Adrenal gland (tissue), 12 donors: Measurements from ENCODE around the gene BMPR1B. TPM values are rescaled to one million over a fixed set of nuclear protein-coding genes. Genes with fewer than 3 reads are reported as not detected.

Source experiments
- DNase-seq, 7 donors: peaks; one replicate each; pipeline ENCODE4 v3.0.0-alpha.2; 2019 to 2020
- H3K27ac ChIP-seq, 5 donors: fragments of 200-600 bp; sonication (generic) in 4 of 5; 1 replicate in 3 of 5; 2 replicates in 2 of 5; pipeline versions ENCODE4 v1.5.1 to v1.8.0; 2016 to 2020; ENCODE audit warnings: mild to moderate bottlenecking in 1 of 5
- H3K27me3 ChIP-seq: fragments of 200-600 bp; 2 replicates; pipeline ENCODE4 v1.8.0; 2021
- H3K36me3 ChIP-seq, 2 donors: fragments of 200-600 bp; replicated peaks in 1 of 2; 1 replicate in 1 of 2; 2 replicates in 1 of 2; pipeline versions ENCODE4 v1.5.1 to v1.8.0; 2018 to 2022
- H3K4me1 ChIP-seq, 2 donors: fragments of 200-600 bp; replicated peaks in 1 of 2; 1 replicate in 1 of 2; 2 replicates in 1 of 2; pipeline versions ENCODE4 v1.5.1 to v1.8.0; 2018 to 2021
- H3K4me3 ChIP-seq, 4 donors: fragments of 200-600 bp; sonication (generic) in 3 of 4; one replicate each; pipeline ENCODE4 v1.5.1; 2016 to 2018
- H3K9me3 ChIP-seq, 3 donors: fragments of 200-600 bp; sonication (generic) in 1 of 3; replicated peaks in 1 of 3; 1 replicate in 2 of 3; 2 replicates in 1 of 3; pipeline versions ENCODE4 v1.5.1 to v1.8.0; 2016 to 2021
- CTCF ChIP-seq, 6 experiments: fragments of 450-650 bp in 4 of 6; fragments of 200-600 bp in 2 of 6; sonication (generic) in 1 of 6; IDR thresholded peaks; 1 replicate in 5 of 6; 2 replicates in 1 of 6; pipeline versions ENCODE4 v1.5.1 to v1.8.0; 2016 to 2021; ENCODE audit warnings: antibody characterized with exemption in 6 of 6, mild to moderate bottlenecking in 2 of 6, moderate library complexity in 1 of 6
- POLR2A ChIP-seq, 2 donors: fragments of 450-650 bp; IDR thresholded peaks; one replicate each; pipeline ENCODE4 v1.6.1; 2017; ENCODE audit warnings: antibody characterized with exemption in 2 of 2, mild to moderate bottlenecking in 2 of 2, moderate library complexity in 1 of 2
- WGBS, 4 donors: extraction: QIAGEN DNeasy Blood & Tissue Kit in 2 of 4; methylation state at CpG; one replicate each; pipeline versions ENCODE4 v1.1.5 to v1.1.7; 2013 to 2017; 5-methylcytosine and 5-hydroxymethylcytosine counted together
- intact Hi-C, 2 donors: fragments of 100-400 bp; cut with DNase I; formaldehyde crosslinking; loops; one replicate each; pipeline versions ENCODE4 v1.14.1 to v1.15.0; 2022 to 2023
- polyA plus RNA-seq, 3 donors: library from polyadenylated mRNA; stranded (reverse); fragments of 200-250 nt in 2 of 3; fragments of 350-450 nt in 1 of 3; fragmentation: Illumina TruSeq in 1 of 3; extraction: RNeasy Lipid Tissue Mini Kit (QIAGEN cat#74804) in 1 of 3; gene quantifications; one replicate each; pipeline ENCODE4 v1.2.3, GENCODE V29; 2013 to 2014
- total RNA-seq, 9 donors: library from RNA; depleted of rRNA in 4 of 9; stranded (reverse); fragments of >200 nt in 4 of 9; fragments of 120-200 nt in 1 of 9; fragmentation: NEBNext Ultra II Directional in 1 of 9; extraction: Animal tissue kit (Norgen Biotek cat#: 25700) in 1 of 9; gene quantifications; one replicate each; pipeline versions ENCODE4 v1.1.0 to v1.2.4, GENCODE V29; 2013 to 2023
- donor health status: healthy with polysubstance abuse.
- donor health status: Bipolar disorder and iron deficiency.
- donor health status: DM: yes; HTN: yes; CAD: no.
- donor health status: DM: no; HTN: no; CAD: no.
- donor health status: DM: no; HTN: no; CAD: no.
- donor health status: DM: yes; HTN: yes; CAD: no.

Gene BMPR1B
- total and polyA plus RNA-seq, 12 donors, result 0.94 to 22.2 (median 6.2) TPM

GRCh38 chr4:94811643-94812042 is 53.9 kb downstream of the BMPR1B start:
- TF ChIP-seq POLR2A (IDR thresholded peaks at IDR 0.05) (no peak), CTCF (IDR thresholded peaks at IDR 0.05) (no peak)
- WGBS, 4 donors, result 52 to 67% (median 62%) methylated on average over 5 of the region's 5 CpGs
- Histone ChIP-seq H3K36me3 (no peaks in the 10 kb centered on the region), H3K4me1 (no peaks in the 10 kb centered on the region), H3K4me3 (no peak overlapping the region), H3K27ac (no peak overlapping the region), H3K27me3 (no peaks in the 10 kb centered on the region), H3K9me3 (no peaks in the 10 kb centered on the region)
- no peak for DNase-seq
- intact Hi-C loops, result no loop called here

DNA sequence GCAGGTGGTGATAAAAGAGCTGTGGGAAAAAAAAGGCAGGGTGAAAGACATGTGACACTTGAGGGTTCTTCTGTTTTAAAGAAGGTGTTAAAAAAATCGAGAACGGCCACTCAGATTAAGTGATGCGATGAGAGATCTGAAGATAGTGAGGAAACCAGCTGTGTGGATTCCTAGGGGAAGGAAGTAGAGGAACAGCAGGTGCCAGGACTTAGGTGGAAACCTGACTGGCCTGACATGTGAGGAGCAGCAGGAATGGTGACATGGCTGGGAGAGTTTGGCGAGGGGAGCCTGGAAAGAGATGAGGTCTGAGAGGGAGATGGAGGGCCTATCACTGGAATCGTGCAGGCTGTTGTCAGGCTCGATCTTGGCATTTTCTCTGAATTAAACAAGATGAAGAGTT is 55.5 kb downstream of the BMPR1B start:
- Histone ChIP-seq H3K36me3 (no peaks in the 10 kb centered on the region), H3K27ac (no peak overlapping the region), H3K4me3 (no peak overlapping the region), H3K4me1 (no peaks in the 10 kb centered on the region), H3K27me3 (no peaks in the 10 kb centered on the region), H3K9me3 (no peaks in the 10 kb centered on the region)
- no peak for DNase-seq
- no peak for TF ChIP-seq POLR2A (IDR thresholded peaks at IDR 0.05)
- no peak for TF ChIP-seq CTCF (IDR thresholded peaks at IDR 0.05)
- WGBS, 4 donors, result 77 to 85% (median 82%) methylated on average over 6 of the region's 6 CpGs
- intact Hi-C loops, result no loop called here

DNA sequence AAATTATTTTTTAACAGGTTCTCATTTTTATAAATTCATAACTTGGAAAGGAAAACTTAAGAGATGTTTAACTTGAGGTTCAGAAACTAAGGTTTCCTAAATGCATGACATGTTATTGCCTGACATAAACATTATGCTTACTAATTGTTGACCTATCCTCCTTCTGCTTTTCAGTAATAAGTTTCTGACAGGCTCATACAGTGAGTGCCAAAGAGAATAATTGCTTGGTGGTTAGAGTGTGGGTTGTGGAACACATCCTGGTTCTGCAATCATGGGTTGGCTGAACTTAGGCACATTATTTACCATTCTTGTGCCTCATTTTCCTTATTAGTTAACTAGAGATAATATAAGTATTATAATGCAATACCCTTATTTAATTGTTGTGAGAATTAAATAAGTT is 56.5 kb downstream of the BMPR1B start:
- H3K27ac ChIP-seq, result no peak overlapping the region
- no peak for TF ChIP-seq CTCF (IDR thresholded peaks at IDR 0.05)
- no peak for TF ChIP-seq POLR2A (IDR thresholded peaks at IDR 0.05)
- no peaks in the 10 kb centered on the region for H3K4me1 ChIP-seq
- H3K4me3 ChIP-seq, result no peak overlapping the region
- no peaks in the 10 kb centered on the region for H3K9me3 ChIP-seq
- intact Hi-C loops, result no loop called here
- H3K36me3 ChIP-seq, result no peaks in the 10 kb centered on the region
- DNase-seq, result no peak
- H3K27me3 ChIP-seq, result no peaks in the 10 kb centered on the region

GRCh38 chr4:94819371-94820168 is 61.8 kb downstream of the BMPR1B start:
- Histone ChIP-seq H3K27me3 (no peaks in the 10 kb centered on the region), H3K9me3 (no peaks in the 10 kb centered on the region), H3K36me3 (no peaks in the 10 kb centered on the region), H3K4me1 (no peaks in the 10 kb centered on the region), H3K27ac (no peak overlapping the region), H3K4me3 (no peak overlapping the region)
- no peak for TF ChIP-seq CTCF (IDR thresholded peaks at IDR 0.05)
- 60 to 68% (median 62%) methylated on average over 4 of the region's 4 CpGs for WGBS, 4 donors
- no peak for DNase-seq
- intact Hi-C loops, result no loop called here
